Cortex of kidney (tissue), 1 donor: ENCODE results near the gene PPP1R9B.

Source experiments
- DNase-seq: peaks from one replicate; lab custom pipeline; 2025; lab: John Stamatoyannopoulos, UW

The PPP1R9B gene

GRCh38 chr17:50103941-50104340 lies 46.5 kb downstream of the PPP1R9B start:
- DNase-seq: no peak

GRCh38 chr17:50103252-50103651 lies 47.2 kb downstream of the PPP1R9B start:
- no peak for DNase-seq

DNA sequence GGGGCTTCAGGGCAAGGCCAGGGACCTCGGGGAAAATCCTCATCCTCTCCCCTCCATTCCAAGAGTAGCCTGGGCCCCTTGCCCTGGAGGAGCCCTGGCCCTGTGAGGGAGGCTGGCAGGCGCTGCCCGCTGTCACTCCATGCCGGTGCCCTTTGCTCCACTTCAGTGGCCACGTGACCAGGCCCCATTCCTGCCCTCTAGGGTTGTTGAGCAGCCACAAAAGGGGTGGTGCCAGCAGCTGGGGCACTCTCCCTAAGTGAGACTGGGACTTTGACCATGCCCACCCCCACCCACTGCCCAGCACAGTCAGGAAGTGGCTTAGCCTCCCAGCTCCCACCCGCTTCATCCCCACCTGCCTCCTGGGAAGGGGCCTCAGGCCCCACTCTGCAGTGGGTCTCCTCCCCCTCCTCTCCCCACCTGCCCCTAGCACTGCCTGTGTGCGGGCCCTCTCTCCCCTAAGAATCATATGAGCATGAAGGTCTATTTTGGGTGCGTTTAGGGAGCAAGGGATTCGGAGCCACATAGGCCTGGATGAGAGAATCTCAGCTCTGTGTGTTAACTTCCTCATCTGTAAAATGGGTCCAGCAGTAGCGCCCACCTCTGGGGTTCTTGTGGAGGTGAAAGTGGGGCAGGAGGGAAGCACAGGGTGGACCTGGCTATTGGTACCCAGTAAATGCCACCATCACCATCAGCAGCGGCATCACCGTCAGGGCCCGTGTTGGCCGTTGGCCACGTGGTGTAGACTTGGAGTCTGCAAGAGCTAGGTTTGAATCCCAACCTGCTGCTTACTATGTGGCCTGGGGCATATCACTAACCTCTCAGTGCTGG lies 48.1 kb downstream of the PPP1R9B start:
- no peak for DNase-seq

DNA sequence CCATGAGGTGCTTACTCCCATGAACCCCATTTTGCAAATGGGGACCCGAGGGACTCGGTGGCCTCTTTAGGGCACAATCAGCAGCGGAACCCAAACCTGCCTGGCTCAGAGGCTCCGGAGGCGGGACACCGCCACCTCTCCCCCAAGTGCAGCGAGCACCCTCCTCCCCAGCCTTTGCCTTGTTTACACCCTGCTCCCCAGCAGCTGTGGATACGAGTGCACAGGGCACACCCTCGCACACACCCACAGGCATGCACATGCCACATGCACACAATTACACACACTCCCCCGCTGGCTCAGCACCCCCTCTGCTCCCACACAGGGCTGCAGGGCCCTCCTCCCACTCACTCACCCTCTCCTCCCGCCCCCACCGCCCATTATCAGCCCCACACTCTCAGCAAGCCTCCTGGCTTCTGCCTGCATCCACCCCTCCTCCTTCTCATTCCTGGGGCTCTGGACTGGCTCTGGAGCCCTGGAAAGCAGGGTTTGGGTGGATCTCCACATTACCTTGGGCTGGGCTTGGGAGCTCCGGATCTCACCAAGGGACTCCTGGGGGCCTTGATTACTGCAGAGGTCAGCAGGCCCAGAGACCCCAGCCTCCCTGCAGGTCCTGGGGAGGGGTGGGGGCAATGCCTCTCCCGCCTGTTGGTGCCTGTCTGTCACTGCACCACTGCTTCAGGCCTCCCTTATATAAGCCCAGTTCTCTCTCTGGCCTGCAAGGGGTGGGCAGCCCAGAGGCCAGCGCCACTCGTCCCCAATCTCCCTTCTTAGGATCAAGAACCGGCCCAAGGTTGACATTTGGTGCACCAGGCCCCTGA lies 48.9 kb downstream of the PPP1R9B start:
- no peak for DNase-seq

DNA sequence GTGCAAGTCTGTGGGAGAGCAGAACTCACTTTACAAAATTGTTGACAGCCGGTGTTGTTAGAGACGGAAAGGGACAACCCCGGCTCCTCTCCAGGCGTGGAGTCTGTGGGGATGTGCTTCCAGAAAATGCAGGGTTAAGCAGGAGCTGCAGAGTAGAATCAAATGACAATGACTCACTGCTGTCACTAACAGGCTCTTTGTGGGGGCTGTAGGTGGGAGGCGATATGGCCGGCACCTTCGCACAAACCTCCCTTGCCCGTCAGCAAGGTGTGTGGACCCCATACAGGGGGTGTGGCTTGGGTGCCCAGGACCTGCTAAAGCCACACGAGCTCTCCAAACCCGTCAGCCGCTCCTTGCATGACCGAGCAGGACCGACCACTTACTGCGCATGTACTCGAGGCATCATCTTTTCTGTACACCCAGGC lies 49.5 kb downstream of the PPP1R9B start:
- no peak for DNase-seq

GRCh38 chr17:50100480-50100883 lies 50.0 kb downstream of the PPP1R9B start:
- no peak for DNase-seq

DNA sequence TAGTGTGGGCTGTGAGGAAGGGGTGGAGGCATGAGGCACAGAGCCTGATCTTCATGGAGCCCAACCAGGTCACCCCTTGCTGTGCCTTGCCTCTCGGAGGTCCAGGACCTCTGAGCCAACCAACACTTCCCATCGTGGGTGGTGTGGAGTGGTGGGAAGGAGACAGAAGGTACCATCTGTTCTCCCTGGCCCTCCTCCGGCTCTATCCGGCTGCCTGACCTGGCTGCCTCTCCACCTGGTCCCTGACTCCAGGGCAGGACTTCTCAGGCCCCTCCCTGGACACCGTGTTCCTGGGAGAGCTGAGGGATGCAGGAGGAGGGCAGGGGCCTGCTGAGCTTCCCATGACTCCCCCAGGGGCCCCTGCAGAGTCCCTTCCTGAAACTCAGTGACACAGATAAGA lies 51.5 kb downstream of the PPP1R9B start:
- no peak for DNase-seq

DNA sequence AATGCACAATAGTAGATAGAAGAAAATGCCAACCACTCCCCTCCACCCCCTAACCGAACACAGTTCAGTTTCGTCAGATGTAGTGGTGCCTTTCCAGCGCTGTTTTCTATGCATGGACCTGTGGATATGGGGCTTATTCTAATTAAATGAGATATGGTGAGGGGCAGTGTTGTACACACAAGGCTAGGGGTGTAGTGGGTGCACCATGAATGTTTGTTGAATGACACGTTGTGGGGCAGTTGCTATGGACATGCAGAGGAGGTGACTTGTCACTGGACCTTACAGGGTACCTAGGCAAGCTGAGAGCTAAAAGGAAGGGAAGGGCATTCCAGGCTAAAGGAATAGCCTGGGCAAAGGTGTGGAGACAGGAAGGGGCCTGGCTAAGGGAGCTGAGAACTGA lies 51.9 kb downstream of the PPP1R9B start:
- no peak for DNase-seq

DNA sequence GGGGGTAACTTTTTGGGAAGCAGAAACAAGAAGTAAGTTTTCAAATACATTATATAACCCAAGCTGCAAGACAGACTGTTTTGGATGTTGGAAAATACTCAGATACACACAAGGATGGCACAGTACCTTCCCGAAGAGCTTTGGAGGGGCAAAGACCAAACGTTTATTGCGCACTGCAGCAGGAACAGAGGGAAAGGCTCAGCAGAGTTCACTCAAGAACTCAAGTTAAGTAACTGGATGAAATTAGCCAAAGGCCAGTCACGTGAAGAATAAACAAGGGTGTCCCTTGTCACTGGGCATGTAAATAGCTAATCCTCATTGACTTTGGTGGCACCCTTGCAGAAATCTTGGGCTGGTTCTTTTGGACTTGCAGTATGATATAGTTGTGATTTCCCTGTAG lies 52.6 kb downstream of the PPP1R9B start:
- no peak for DNase-seq

- no peak for DNase-seq
Measured at GRCh38 chr17:50097455-50097854, 53.0 kb downstream of the PPP1R9B start.

DNA sequence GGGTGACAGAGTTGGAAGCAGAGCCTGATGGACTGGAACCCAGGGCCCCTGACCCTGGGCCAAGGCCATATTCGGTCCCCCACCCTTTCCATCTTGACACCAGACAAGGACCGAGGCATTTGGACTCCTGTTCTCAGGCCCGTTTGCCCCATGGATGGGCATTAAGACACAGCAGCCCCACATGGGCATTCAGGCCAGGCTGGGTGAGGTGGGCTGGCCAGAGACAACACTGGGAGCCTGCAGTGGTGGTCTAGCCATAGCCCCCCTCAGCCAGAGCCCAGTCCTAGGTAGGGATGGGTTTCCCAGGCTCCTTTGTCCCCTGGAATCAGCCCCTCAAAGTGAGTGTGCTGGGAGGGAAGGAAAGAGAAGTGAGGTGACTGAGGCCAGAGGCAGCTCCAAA lies 53.7 kb downstream of the PPP1R9B start:
- DNase-seq: no peak

GRCh38 chr17:50096092-50096491 lies 54.4 kb downstream of the PPP1R9B start:
- DNase-seq: no peak

GRCh38 chr17:50095626-50096037 lies 54.8 kb downstream of the PPP1R9B start:
- DNase-seq: no peak

- peak; percentile 62 for DNase-seq
Measured at GRCh38 chr17:50094753-50095619, 55.5 kb downstream of the PPP1R9B start, which contains the start of gene PDK2. Gene PDK2, plus strand, starts transcription at chr17:50095351. Its CDS starts 85 bp downstream, at chr17:50095436.

DNA sequence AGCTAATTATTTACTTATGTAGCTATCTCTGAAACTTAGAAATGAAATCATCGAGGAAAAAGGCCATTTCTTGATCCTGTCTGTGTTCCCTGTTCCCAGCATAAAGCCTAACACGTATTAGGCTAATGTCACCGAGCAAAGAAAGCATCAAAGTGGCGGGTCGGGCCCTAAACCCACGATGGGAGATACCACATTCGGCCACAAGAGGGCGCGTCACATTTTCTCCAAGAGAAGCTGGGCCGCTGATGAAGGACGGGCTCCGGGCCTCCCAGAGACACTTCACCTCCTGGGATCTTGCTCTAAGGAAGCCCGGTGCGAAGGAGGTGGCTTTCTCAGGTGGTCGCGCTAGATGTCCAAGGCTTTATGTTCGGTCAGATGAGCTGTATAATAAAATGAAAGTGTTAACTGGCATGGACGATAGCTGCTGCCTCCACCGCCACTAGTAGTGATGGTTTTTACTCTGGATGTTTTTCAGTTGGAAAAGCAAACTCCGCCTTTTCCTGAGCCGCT lies 56.2 kb downstream of the PPP1R9B start:
- DNase-seq: no peak

DNA sequence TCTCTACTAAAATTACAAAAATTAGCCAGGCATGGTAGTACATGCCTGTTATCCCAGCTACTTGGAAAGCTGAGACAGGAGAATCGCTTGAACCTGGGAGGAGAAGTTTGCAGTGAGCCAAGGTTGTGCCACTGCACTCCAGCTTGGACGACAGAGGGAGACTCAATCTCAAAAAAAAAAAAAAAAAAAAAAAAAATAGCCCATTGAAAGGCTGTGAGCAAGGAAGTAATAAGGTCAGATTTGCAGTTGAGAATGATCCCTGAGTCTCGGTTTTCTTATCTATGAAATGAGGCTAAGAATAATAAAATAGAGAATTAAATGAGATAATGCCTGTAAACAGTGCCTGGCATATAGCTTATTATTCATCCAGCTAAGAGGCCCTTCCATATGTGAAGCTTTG lies 56.7 kb downstream of the PPP1R9B start:
- DNase-seq: no peak

DNA sequence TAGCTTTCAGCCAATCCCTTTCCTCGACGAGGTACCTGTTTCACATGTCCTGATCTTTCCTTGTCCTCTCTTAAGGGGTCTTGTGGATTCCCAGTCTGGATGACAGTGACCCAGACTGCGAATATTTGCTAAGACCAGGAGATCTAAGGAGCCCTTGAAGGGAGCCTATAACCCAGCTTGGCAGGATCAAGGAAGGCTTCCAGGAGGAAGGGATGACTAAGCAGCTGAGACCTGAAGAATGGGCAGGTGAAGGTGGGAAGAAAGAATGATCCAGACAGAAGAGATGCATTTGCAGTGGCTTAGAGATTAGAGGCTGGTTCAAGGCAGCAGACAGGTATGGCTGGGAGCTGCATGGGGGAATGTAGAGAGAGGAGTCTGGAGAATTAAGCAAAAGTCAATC lies 57.2 kb downstream of the PPP1R9B start:
- no peak for DNase-seq

DNA sequence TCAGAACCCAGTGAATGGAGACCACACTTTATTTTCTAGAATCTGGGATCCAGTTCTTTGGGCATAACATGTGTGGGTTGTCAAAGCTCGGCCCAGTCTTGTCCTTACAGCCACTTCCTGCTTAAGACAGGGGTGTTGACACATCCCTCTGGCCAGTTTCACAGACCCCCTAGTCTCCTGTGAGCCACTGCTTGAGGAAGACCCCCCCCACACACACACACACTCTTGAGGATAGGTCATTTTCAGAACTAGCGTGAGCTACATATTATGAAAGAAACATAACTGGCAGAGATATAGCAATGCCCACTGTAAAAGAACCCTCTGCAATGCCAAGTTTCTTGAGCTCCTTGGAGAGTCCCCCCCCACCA lies 58.6 kb downstream of the PPP1R9B start:
- no peak for DNase-seq

DNA sequence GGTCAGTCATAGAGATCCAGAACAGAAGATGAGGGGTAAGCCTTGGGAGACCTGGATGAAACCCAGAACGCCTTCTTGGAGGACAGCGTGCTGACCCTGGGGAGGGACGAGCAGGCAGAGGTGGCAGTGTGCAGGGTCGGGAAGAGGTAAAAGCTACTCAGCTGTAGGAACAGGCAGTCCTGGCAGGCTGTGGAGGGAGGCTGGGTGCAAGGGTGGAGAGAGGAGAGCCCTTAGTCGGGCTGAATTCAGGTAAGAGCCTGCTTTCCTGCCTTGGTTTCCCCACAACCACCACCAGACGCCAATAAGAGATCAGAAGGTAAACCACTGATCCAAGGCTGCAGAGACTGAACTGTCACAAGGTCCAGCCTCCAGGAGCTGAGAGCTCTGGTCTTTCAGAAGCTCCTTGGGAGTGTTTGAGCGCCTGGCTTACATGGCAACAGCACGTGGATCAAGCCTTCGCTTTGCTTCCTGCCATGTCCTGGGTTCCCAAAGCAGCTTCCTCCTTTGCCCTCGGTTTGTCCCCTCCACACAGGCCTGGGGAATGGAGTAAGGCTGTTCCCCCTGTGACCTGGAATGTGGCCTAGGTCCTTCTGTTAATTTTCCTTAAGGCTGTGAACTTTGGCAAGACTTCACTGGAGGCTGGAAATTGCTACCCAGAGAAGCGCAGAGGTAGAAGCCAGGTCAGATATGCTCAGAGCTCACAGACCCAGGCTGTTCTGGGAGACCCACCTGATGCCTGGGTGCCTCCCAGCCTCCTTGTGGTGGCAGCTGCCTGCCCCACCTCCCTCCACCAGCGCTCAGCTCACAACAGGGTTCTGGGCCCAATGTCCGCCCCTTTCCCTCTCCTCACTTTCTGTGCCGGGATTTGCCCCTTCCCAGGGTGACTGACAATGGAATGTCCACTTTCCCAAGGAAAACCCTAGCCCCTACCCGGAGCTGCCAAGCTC lies 59.2 kb downstream of the PPP1R9B start:
- no peak for DNase-seq

DNA sequence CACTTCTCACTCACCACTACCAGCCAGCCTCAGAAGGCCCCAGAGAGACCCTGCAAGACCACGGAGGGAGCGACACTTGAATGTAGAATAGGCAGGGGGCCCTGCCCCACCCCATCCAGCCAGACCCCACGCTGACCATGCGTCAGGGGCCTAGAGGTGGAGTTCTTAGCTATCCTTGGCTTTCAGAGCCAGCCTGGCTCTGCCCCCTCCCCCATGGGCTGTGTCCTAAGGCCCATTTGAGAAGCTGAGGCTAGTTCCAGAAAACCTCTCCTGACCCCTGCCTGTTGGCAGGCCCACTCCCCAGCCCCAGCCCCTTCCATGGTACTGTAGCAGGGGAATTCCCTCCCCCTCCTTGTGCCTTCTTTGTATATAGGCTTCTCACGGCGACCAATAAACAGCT lies 60.4 kb downstream of the PPP1R9B start:
- no peak for DNase-seq
